GM19324 (cell line): ENCODE data around the gene SCUBE2.

Experiments
- ATAC-seq: cut with Tn5 transposase; IDR thresholded peaks from one replicate; pipeline ENCODE4 v1.9.1; 2021; ENCODE audit warnings: mild to moderate bottlenecking, moderate library complexity; ENCODE audit not compliant: unreplicated experiment, low FRiP score

SCUBE2 gene

GRCh38 chr11:9091044-9091922 lies at the start of gene SCUBE2:
TSS of gene SCUBE2 (minus strand) at chr11:9091599. CDS start at chr11:9091528, 71 bp downstream.
- no peak for ATAC-seq

GRCh38 chr11:9141186-9141585 lies 49.8 kb upstream of the SCUBE2 start:
- ATAC-seq = no peak

- no peak for ATAC-seq
Measured at GRCh38 chr11:9139628-9140357, 48.4 kb upstream of the SCUBE2 start.

DNA sequence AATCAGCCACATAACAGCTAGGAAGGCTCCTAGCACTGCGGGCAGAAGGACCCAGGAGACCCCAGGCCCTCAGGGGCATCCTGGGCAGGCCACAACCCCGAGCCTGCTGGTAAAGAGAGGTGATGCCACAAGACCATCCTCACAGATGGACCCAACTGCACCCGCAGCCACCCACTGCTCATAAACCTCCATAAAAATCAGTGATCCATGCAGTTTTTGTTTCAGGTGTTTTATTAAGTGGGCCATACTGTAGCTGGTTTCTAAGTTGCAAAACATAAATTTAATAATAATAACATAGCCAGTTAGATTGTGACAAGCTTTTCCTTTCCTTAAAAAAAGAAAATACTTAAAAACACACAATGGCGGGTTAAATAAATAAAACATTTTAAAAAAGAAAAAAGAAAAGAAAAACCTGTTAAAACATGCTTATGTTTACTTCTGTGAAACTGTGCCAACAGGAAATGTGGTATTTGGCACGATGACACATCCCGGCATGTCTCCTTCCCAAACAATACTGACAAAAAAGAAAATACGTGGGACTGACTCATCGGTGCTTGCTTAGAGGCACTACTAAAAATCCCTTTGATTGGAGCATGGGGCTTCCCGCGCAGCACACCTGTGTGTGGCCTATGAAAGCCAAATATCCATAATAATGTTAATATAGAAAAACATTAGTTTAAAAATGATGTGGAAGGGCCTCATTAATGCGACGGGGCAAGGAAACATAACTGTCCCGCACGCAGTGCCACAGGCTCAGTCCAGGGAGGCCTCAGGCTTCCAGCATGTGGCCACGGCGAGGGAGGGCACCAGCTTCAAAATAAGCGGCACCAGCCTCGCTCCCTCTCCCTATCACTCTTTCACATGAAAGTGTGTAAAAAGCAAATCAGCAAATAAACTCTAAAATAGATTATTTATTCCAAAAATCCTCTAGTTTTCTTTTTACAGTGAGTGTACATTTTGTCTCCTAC lies 47.5 kb upstream of the SCUBE2 start:
- no peak for ATAC-seq

- no peak for ATAC-seq
Measured at GRCh38 chr11:9138133-9138453, 46.7 kb upstream of the SCUBE2 start.

GRCh38 chr11:9137293-9138132 lies 46.1 kb upstream of the SCUBE2 start:
- peak; percentile 76 for ATAC-seq

GRCh38 chr11:9136741-9137140 lies 45.3 kb upstream of the SCUBE2 start:
- no peak for ATAC-seq

DNA sequence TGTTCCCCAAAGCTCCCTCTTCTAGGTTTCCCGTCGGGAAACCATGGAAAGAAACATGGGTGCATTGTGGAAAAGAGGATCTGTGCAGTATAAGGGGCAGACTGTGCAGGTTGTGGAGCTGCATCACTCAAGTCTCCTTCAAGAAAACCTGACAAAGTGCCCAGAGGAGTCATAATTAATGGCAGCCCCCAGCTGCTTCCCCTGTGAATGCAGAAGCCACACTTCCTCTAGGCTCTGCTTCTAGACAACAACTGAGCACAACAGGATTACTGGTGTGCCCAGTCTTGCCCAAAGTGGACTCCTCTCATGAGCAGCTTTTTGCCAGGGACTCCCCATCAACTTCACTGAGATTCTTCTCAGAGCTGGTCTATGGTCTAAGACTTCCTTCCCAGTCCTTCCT lies 42.6 kb upstream of the SCUBE2 start:
- no peak for ATAC-seq

DNA sequence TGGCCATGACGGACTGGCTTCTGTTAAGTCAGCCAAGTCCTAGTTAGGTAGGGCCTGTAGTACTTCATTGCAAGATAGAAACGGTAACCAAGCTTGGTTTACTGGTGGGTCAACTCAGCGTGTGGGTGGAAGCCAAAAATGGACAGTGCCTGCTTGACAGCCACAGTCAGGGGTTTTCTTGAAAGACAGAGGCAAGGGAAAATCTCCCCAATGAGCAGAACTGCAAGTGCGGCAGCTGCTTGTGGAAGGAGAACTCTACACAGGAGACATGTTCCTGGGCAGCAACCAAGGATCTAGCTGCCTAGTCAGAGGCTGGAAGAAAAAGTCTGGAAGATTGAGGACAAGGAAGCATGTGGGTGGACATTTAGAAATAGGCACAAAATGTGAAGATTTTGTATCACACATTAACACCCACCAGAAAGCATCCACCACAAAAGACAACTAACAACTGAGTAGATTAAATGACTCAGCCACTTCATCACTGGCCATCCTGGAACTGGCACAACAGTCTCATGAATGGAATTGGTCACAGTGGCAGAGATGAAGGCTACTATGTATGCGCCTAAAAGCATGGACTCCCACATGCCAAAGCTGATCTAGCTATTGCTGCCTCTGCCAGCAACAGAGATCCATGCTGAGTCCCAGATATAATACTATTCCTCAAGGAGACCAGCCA lies 40.9 kb upstream of the SCUBE2 start:
- ATAC-seq = no peak

GRCh38 chr11:9130297-9130696 lies 38.9 kb upstream of the SCUBE2 start:
- no peak for ATAC-seq

GRCh38 chr11:9126636-9127035 lies 35.2 kb upstream of the SCUBE2 start:
- ATAC-seq = no peak

- ATAC-seq = no peak
Measured at GRCh38 chr11:9125185-9125886, 33.9 kb upstream of the SCUBE2 start.

- no peak for ATAC-seq
Measured at GRCh38 chr11:9123595-9124304, 32.4 kb upstream of the SCUBE2 start.

GRCh38 chr11:9121469-9121796 lies 30.0 kb upstream of the SCUBE2 start:
- ATAC-seq = no peak

DNA sequence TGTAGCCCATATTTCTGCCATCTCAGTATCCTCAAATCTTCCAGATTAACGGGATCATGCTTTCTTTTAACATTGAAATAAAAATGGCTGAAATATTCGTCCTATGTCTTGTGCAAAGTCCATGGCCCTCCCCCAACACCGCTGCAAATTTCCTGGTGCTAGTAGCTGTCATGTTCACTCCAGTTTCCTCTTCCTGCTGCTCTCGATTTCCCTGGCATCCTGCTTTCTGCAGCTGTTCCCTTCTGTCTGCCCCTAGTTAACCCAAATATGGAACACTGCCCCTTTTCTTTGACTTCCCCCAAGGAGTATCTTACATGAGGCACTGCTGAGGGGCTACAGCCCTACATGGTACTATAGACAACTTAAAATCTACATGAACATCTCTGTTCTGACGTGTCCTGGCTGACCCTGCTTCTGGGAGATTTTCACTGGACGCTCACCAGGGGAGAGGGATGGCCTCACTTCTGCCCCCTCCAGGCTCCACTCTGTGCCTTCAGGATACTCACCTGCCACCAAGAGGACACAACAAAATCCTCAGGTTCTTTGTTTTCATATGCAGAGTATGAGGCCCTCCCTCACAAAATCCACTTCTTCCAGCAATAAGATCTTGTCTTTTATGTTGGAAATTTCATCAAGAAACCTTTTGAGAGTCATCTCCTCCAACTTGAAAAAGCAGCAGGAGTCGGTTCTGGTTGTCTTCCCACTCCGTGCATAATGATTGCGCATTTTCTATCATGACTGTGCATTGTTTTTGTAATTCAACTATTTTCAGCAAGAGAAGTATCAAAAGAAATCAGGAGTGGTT lies 29.5 kb upstream of the SCUBE2 start:
- no peak for ATAC-seq

- no peak for ATAC-seq
Measured at GRCh38 chr11:9118277-9118676, 26.9 kb upstream of the SCUBE2 start.

- ATAC-seq = no peak
Measured at GRCh38 chr11:9112075-9112474, 20.7 kb upstream of the SCUBE2 start.
